ENCODE measurements around the gene PLCXD1.
"Not testable (repeated sequence)": the region's sequence is repeated elsewhere in the genome, so short reads cannot be mapped to it uniquely, and the experiment has no call there.

GRCh38 chrX:305781-306613, 24.8 kb downstream of the PLCXD1 start:
- TF ChIP-seq CTCF (IDR thresholded peaks at IDR 0.05; ENCODE audit: insufficient read depth, low read length); GABPA (IDR thresholded peaks at IDR 0.05; ENCODE audit: low read depth): not testable (repeated sequence)

Measured in HL-60 (cell line).